ENCODE measurements around the gene SFMBT2. TPM values are rescaled to one million over a fixed set of nuclear protein-coding genes. Genes with fewer than 3 reads are reported as not detected.

The SFMBT2 gene
- total and polyA plus RNA-seq, 2 of the 4 experiments (the other 2 are of a cell fraction) = 0.70 to 1.3 TPM

- H4K20me1 ChIP-seq (ENCODE audit: insufficient read depth, low read length) = no peaks in the 10 kb centered on the region
- no peak overlapping the region for H2BK15ac ChIP-seq (ENCODE audit: low read depth, low read length)
- no peak overlapping the region for H3K14ac ChIP-seq (replicated peaks; ENCODE audit: low read depth, low read length)
- no peak overlapping the region for H4K8ac ChIP-seq (ENCODE audit: low read depth in 2 of 2, low read length in 2 of 2)
- TF ChIP-seq NFE2L2 (IDR thresholded peaks at IDR 0.05; ENCODE audit: low read depth, low read length) (no peak), MXI1 (IDR thresholded peaks at IDR 0.05; ENCODE audit: borderline replicate concordance, low read depth, low read length) (no peak)
- H2AFZ ChIP-seq (replicated peaks; ENCODE audit: low read length, poor library complexity) = no peak overlapping the region
- no peak overlapping the region for H3K23ac ChIP-seq (ENCODE audit: low read depth, low read length)
- H3K9me3 ChIP-seq (ENCODE audit: control insufficient read depth, insufficient read depth, low read length) = peaks cover 5% of the 10 kb centered on the region; the same call in 1 of the 2 replicates
- no peak overlapping the region for H2AK5ac ChIP-seq (ENCODE audit: low read depth, low read length)
- H3K4me3 ChIP-seq (ENCODE audit: insufficient read depth, low read depth, low read length) = no peak overlapping the region
- no TSS peak for BruUV-seq (replicated peaks)
- no peak overlapping the region for H2BK20ac ChIP-seq (ENCODE audit: low read depth, low read length)
- H2BK5ac ChIP-seq (ENCODE audit: low read depth, low read length, poor library complexity, severe bottlenecking) = no peak overlapping the region
- H4K91ac ChIP-seq (ENCODE audit: insufficient read depth, low read depth, low read length) = no peak overlapping the region
- H3K18ac ChIP-seq (ENCODE audit: low read depth, low read length) = no peak overlapping the region
- 30% methylated on average over 2 of the region's 9 CpGs; no CpG with 5 or more reads in 1 of the 2 experiments for WGBS, 2 experiments (ENCODE audit: extremely low coverage in 2 of 2, insufficient read length in 1 of 2)
- H3K79me1 ChIP-seq (ENCODE audit: low read depth in 1 of 2, low read length in 2 of 2) = no peaks in the 10 kb centered on the region
- H3K36me3 ChIP-seq (ENCODE audit: control insufficient read depth, insufficient read depth, low read length) = no peaks in the 10 kb centered on the region
- DNase-seq (peak; percentile 2), ATAC-seq (ENCODE audit: low read depth) (no peak)
- H4K5ac ChIP-seq (ENCODE audit: low read depth, low read length) = no peak overlapping the region
- intact Hi-C loops (cut with micrococcal nuclease) = no loop called here
- dilution Hi-C loops (cut with HindIII; ENCODE audit: low sequenced_read_pairs, unreplicated experiment) = no loop called here
- peaks cover 2% of the 10 kb centered on the region; the same call in 1 of the 2 replicates for H3K4me1 ChIP-seq (ENCODE audit: control insufficient read depth, insufficient read depth, low read length)
- no peak overlapping the region for H3K27ac ChIP-seq (ENCODE audit: insufficient read depth, low read length)
- 0 out of 2 replicates have a peak, but pooled peaks cover 1% of the 10 kb centered on the region for H3K9me1 ChIP-seq (ENCODE audit: insufficient read depth, low read length)
- in situ Hi-C loops (cut with MboI; ENCODE audit: low sequenced_read_pairs) = no loop called here
- H2AK9ac ChIP-seq (replicated peaks; ENCODE audit: low read depth, low read length, poor library complexity) = no peak overlapping the region
- POLR2A ChIA-PET (ENCODE audit: unreplicated experiment) = interaction anchor here (0.7 kb wide), 1 partner anchor 64 kb away, joined by 3 read pairs; no protein-coding TSS in a partner anchor
- no peak overlapping the region for H3K4ac ChIP-seq (ENCODE audit: low read depth, low read length)
- H2BK120ac ChIP-seq (ENCODE audit: low read depth, low read length) = no peak overlapping the region
- no peak overlapping the region for H3K56ac ChIP-seq (ENCODE audit: extremely low read depth, insufficient read depth, low read length)
- CTCF ChIA-PET = no interaction called here
- no peak overlapping the region for H3K4me2 ChIP-seq (ENCODE audit: low read depth, low read length)
- H3K27me3 ChIP-seq (ENCODE audit: control insufficient read depth, insufficient read depth, low read length) = no peaks in the 10 kb centered on the region
- H3K9ac ChIP-seq (ENCODE audit: low read depth, low read length) = no peak overlapping the region
These were observed 104.7 kb downstream of the SFMBT2 start for GRCh38 chr10:7306147-7306546.

All from IMR-90 (cell line).